ENCODE data around the gene TRIM54. TPM values are rescaled to one million over a fixed set of nuclear protein-coding genes. Genes with fewer than 3 reads are reported as not detected.
A peak's percentile ranks its signal among the peaks of the same experiment; 100 is the strongest.

TRIM54 gene
- total and polyA plus RNA-seq, 2 donors from 2014 or later, result 0.31 to 2.1 TPM

- Histone ChIP-seq H3K4me1 (ENCODE audit: control insufficient read depth in 2 of 3, insufficient read depth in 2 of 3, low read depth in 1 of 3, low read length in 3 of 3) (no peaks in the 10 kb centered on the region), H3K9me3 (ENCODE audit: control insufficient read depth in 2 of 3, insufficient read depth in 1 of 3, low read length in 3 of 3) (no peaks in the 10 kb centered on the region), H3K4me3 (ENCODE audit: low read length in 3 of 3) (no peak overlapping the region), H3K27me3 (ENCODE audit: control insufficient read depth, insufficient read depth, low read length) (no peaks in the 10 kb centered on the region), H3K9ac (ENCODE audit: low read length in 3 of 3) (no peak overlapping the region), H3K27ac (ENCODE audit: low read depth in 2 of 2, low read length in 2 of 2) (no peak overlapping the region), H3K36me3 (ENCODE audit: control insufficient read depth in 2 of 3, insufficient read depth in 3 of 3, low read length in 3 of 3) (no peaks in the 10 kb centered on the region)
- TF ChIP-seq CTCF (IDR thresholded peaks at IDR 0.05; ENCODE audit: borderline replicate concordance, extremely low read depth, insufficient read depth), result no peak
- DNase-seq (peak in 1 of 5 donors; percentile 23), FAIRE-seq (no peak)
- intact Hi-C loops (cut with DNase I), result no loop called here
These were observed 9.6 kb downstream of the TRIM54 start for GRCh38 chr2:27291865-27292264.

GRCh38 chr2:27294928-27295327, 12.7 kb downstream of the TRIM54 start:
- no peak overlapping the region for H3K4me3 ChIP-seq (ENCODE audit: low read length in 3 of 3)
- intact Hi-C loops (cut with DNase I), result no loop called here
- H3K9me3 ChIP-seq (ENCODE audit: control insufficient read depth in 2 of 3, insufficient read depth in 1 of 3, low read length in 3 of 3), result no peaks in the 10 kb centered on the region
- TF ChIP-seq CTCF (IDR thresholded peaks at IDR 0.05; ENCODE audit: borderline replicate concordance, extremely low read depth, insufficient read depth), result no peak
- no peak overlapping the region for H3K9ac ChIP-seq (ENCODE audit: low read length in 3 of 3)
- no peaks in the 10 kb centered on the region for H3K27me3 ChIP-seq (ENCODE audit: control insufficient read depth, insufficient read depth, low read length)
- no peaks in the 10 kb centered on the region for H3K4me1 ChIP-seq (ENCODE audit: control insufficient read depth in 2 of 3, insufficient read depth in 2 of 3, low read depth in 1 of 3, low read length in 3 of 3)
- H3K36me3 ChIP-seq (ENCODE audit: control insufficient read depth in 2 of 3, insufficient read depth in 3 of 3, low read length in 3 of 3), result no peaks in the 10 kb centered on the region
- no peak overlapping the region for H3K27ac ChIP-seq (ENCODE audit: low read depth in 2 of 2, low read length in 2 of 2)
- DNase-seq (no peak), FAIRE-seq (no peak)

- DNase-seq, result peak in 1 of 5 donors; percentile 4
- FAIRE-seq, result no peak
These were observed 14.3 kb downstream of the TRIM54 start for GRCh38 chr2:27296481-27296880.

More at GRCh38 chr2:27296481-27296880, 14.3 kb downstream of the TRIM54 start:
- Histone ChIP-seq H3K36me3 (ENCODE audit: control insufficient read depth in 2 of 3, insufficient read depth in 3 of 3, low read length in 3 of 3) (no peaks in the 10 kb centered on the region), H3K4me3 (ENCODE audit: low read length in 3 of 3) (no peak overlapping the region), H3K4me1 (ENCODE audit: control insufficient read depth in 2 of 3, insufficient read depth in 2 of 3, low read depth in 1 of 3, low read length in 3 of 3) (no peaks in the 10 kb centered on the region), H3K27ac (ENCODE audit: low read depth in 2 of 2, low read length in 2 of 2) (no peak overlapping the region), H3K9ac (ENCODE audit: low read length in 3 of 3) (no peak overlapping the region), H3K27me3 (ENCODE audit: control insufficient read depth, insufficient read depth, low read length) (no peaks in the 10 kb centered on the region), H3K9me3 (ENCODE audit: control insufficient read depth in 2 of 3, insufficient read depth in 1 of 3, low read length in 3 of 3) (no peaks in the 10 kb centered on the region)
- intact Hi-C loops (cut with DNase I), result no loop called here
- TF ChIP-seq CTCF (IDR thresholded peaks at IDR 0.05; ENCODE audit: borderline replicate concordance, extremely low read depth, insufficient read depth), result no peak
